Suprapubic skin (tissue), 4 donors: ENCODE results near the gene CACNA2D2.

Experiments used
- POLR2A ChIP-seq, 2 donors: fragments of 450-650 bp; IDR thresholded peaks; one replicate each; pipeline ENCODE4 v1.6.1; 2017; ENCODE audit warnings: antibody characterized with exemption in 2 of 2, mild to moderate bottlenecking in 2 of 2, moderate library complexity in 2 of 2
- POLR2AphosphoS5 ChIP-seq, 3 donors: sonication (generic); formaldehyde crosslinking; IDR thresholded peaks; one replicate each; pipeline ENCODE4 v1.6.1; 2017; ENCODE audit warnings: antibody characterized with exemption in 3 of 3
- TF ChIP-seq, protein P1 (sequence below), 2 donors: fragments of 200-600 bp in 1 of 2; fragments of 450-650 bp in 1 of 2; sonication (generic) in 1 of 2; IDR thresholded peaks; one replicate each; pipeline ENCODE4 v1.5.1; 2016 to 2019; ENCODE audit warnings: antibody characterized with exemption in 2 of 2, mild to moderate bottlenecking in 1 of 2, moderate library complexity in 1 of 2

DNA sequence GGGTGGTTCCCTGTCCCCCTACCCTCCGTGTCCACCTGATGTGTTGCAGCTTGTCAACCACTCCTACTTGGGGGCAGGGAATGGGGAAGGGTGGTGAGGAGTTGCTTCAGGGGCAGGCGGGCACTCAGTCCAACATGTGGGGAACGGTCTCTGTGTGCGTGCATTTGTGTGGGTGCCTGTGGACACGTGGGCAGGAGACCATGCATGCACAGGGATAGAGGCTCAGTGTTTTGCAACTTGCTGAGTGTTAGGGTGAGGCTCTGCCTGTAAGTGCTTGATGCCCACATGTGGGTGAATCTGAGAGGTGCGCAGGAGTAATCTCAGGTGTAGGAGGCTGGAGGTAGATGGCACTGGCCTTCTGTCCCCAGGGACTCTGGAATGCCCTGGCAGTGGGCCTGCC is 119.7 kb downstream of the CACNA2D2 start:
- no peak for TF ChIP-seq POLR2A (IDR thresholded peaks at IDR 0.05)
- no peak for TF ChIP-seq POLR2AphosphoS5 (IDR thresholded peaks at IDR 0.05)
- TF ChIP-seq, protein P1, sequence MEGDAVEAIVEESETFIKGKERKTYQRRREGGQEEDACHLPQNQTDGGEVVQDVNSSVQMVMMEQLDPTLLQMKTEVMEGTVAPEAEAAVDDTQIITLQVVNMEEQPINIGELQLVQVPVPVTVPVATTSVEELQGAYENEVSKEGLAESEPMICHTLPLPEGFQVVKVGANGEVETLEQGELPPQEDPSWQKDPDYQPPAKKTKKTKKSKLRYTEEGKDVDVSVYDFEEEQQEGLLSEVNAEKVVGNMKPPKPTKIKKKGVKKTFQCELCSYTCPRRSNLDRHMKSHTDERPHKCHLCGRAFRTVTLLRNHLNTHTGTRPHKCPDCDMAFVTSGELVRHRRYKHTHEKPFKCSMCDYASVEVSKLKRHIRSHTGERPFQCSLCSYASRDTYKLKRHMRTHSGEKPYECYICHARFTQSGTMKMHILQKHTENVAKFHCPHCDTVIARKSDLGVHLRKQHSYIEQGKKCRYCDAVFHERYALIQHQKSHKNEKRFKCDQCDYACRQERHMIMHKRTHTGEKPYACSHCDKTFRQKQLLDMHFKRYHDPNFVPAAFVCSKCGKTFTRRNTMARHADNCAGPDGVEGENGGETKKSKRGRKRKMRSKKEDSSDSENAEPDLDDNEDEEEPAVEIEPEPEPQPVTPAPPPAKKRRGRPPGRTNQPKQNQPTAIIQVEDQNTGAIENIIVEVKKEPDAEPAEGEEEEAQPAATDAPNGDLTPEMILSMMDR (IDR thresholded peaks at IDR 0.05), result no peak
